GM21825 (cell line): ENCODE results near the gene CD164.
"Not testable (repeated sequence)": the region's sequence is repeated elsewhere in the genome, so short reads cannot be mapped to it uniquely, and the experiment has no call there.

Experiments
- ATAC-seq: cut with Tn5 transposase; IDR thresholded peaks from one replicate; pipeline ENCODE4 v1.9.1; 2021; ENCODE audit warnings: mild to moderate bottlenecking, moderate library complexity; ENCODE audit not compliant: unreplicated experiment

CD164 gene

GRCh38 chr6:109377717-109378116 lies 4.5 kb downstream of the CD164 start:
- ATAC-seq = no peak

- ATAC-seq = no peak
These were observed 7.9 kb downstream of the CD164 start for GRCh38 chr6:109374326-109374892.

GRCh38 chr6:109373762-109374161 lies 8.5 kb downstream of the CD164 start:
- peak; percentile 96 for ATAC-seq

- peak; percentile 16 for ATAC-seq
These were observed 8.9 kb downstream of the CD164 start for GRCh38 chr6:109373331-109373730.

- no peak for ATAC-seq
These were observed 10.1 kb downstream of the CD164 start for GRCh38 chr6:109372130-109372529.

- ATAC-seq = no peak
These were observed 11.5 kb downstream of the CD164 start for GRCh38 chr6:109370792-109371191.

- ATAC-seq = no peak
These were observed 11.9 kb downstream of the CD164 start for GRCh38 chr6:109370336-109370735.

GRCh38 chr6:109369728-109370127 lies 12.5 kb downstream of the CD164 start:
- no peak for ATAC-seq

- ATAC-seq = not testable (repeated sequence)
These were observed 17.7 kb downstream of the CD164 start for GRCh38 chr6:109364382-109365078.

- ATAC-seq = no peak
These were observed 18.5 kb downstream of the CD164 start for GRCh38 chr6:109363753-109364152.

- no peak for ATAC-seq
These were observed 20.0 kb downstream of the CD164 start for GRCh38 chr6:109362102-109362884.

- no peak for ATAC-seq
These were observed 21.5 kb downstream of the CD164 start for GRCh38 chr6:109360791-109361190.

- ATAC-seq = no peak
These were observed 22.0 kb downstream of the CD164 start for GRCh38 chr6:109360281-109360680.

- ATAC-seq = no peak
These were observed 23.0 kb downstream of the CD164 start for GRCh38 chr6:109359248-109359647.

- no peak for ATAC-seq
These were observed 24.1 kb downstream of the CD164 start for GRCh38 chr6:109358204-109358603.

GRCh38 chr6:109356237-109356636 lies 26.0 kb downstream of the CD164 start:
- no peak for ATAC-seq

GRCh38 chr6:109351231-109352130 lies 30.8 kb downstream of the CD164 start:
- ATAC-seq = no peak

- no peak for ATAC-seq
These were observed 32.8 kb downstream of the CD164 start for GRCh38 chr6:109349419-109349987.

GRCh38 chr6:109348226-109348625 lies 34.0 kb downstream of the CD164 start:
- no peak for ATAC-seq

- ATAC-seq = no peak
These were observed 34.5 kb downstream of the CD164 start for GRCh38 chr6:109347779-109348178.

- no peak for ATAC-seq
These were observed 36.3 kb downstream of the CD164 start for GRCh38 chr6:109345986-109346385.
